ENCODE results near the gene HSPG2.

DNA sequence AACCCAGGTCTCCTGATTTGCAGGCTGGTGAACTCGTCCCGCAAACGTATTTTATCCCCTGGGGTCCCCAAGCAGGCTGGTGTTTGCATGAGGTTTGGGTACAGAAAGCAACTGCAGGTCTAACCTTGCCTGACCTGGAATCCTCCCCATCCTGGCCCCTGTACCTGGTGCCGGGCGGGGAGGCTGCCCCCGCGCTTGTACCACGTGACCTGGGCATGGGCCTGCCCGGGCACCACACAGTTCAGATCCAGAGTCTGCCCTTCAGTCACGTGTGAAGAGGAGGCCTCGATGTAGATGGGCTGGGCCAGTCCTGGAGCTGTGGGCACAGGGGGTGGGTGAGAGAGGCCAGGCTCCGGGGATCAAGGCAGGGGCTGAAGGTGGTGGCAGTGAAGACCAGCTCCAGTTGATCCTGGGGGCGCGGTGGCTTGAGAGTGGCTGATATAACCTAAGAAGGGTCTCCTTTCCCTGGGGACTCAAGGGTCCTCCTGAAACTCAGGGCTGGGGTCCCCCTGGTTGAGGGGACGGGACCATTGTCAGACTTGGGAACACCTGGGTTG lies 94.4 kb downstream of the HSPG2 start:
- no peak for TF ChIP-seq POLR2A (IDR thresholded peaks at IDR 0.05)
- TF ChIP-seq, protein P1, sequence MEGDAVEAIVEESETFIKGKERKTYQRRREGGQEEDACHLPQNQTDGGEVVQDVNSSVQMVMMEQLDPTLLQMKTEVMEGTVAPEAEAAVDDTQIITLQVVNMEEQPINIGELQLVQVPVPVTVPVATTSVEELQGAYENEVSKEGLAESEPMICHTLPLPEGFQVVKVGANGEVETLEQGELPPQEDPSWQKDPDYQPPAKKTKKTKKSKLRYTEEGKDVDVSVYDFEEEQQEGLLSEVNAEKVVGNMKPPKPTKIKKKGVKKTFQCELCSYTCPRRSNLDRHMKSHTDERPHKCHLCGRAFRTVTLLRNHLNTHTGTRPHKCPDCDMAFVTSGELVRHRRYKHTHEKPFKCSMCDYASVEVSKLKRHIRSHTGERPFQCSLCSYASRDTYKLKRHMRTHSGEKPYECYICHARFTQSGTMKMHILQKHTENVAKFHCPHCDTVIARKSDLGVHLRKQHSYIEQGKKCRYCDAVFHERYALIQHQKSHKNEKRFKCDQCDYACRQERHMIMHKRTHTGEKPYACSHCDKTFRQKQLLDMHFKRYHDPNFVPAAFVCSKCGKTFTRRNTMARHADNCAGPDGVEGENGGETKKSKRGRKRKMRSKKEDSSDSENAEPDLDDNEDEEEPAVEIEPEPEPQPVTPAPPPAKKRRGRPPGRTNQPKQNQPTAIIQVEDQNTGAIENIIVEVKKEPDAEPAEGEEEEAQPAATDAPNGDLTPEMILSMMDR (IDR thresholded peaks at IDR 0.05) = no peak
